GM21825 (cell line): ENCODE data around the gene RASSF1.
A peak's percentile ranks its signal among the peaks of the same experiment; 100 is the strongest.

Experiments used
- ATAC-seq: cut with Tn5 transposase; IDR thresholded peaks from one replicate; pipeline ENCODE4 v1.9.1; 2021; ENCODE audit warnings: mild to moderate bottlenecking, moderate library complexity; ENCODE audit not compliant: unreplicated experiment

The RASSF1 gene

DNA sequence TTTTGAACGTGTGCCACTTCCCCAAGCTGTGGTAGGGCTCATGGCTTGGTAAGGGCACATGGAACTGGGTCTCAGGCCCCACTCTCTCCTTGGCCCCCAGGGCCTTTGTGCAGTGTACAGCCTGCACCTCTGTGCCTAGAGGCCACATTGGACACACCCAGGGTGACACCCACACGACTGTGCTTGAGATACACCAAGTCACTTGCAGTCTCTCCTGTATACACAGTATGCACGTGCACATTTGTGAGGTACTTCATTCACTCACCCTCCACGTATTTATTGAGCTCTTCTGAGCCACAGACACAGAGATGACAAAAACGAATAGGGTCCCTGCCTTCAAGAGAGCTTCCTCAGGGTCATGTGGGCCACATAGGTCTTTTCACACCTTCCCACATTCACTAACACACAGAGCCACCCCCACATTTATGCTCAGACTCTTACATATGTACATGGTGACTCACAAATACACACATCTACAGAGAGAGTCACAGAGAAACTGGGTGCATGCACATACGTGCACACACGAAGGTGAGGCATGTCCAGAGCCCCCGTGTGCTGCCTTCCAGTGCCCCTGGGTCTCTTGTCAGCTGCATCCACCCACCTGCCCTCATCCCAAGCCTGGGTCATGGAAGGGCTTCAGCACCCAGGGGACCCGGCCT is 28.5 kb upstream of the RASSF1 start:
- no peak for ATAC-seq

DNA sequence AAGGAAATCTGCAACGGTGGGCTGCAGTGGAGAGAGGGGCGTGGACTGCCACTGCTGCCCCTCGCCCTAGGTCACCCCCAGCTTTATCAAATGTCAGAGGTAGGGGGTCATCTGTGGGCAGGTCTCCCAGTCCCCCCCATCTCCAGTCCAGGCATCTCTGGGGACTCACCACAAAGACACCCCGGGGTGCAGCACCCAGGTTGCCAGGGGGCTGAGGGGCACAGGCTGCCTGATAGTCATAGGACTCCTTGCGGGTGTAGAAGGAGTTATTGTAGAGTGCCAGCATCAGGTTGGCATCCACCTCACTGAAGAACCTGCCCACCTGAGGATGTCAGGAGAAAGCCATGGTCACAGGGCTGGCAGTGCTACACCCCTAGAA is 25.2 kb upstream of the RASSF1 start:
- ATAC-seq: no peak

- peak; percentile 76 for ATAC-seq
Observed at GRCh38 chr3:50365080-50365841, 24.6 kb upstream of the RASSF1 start.

DNA sequence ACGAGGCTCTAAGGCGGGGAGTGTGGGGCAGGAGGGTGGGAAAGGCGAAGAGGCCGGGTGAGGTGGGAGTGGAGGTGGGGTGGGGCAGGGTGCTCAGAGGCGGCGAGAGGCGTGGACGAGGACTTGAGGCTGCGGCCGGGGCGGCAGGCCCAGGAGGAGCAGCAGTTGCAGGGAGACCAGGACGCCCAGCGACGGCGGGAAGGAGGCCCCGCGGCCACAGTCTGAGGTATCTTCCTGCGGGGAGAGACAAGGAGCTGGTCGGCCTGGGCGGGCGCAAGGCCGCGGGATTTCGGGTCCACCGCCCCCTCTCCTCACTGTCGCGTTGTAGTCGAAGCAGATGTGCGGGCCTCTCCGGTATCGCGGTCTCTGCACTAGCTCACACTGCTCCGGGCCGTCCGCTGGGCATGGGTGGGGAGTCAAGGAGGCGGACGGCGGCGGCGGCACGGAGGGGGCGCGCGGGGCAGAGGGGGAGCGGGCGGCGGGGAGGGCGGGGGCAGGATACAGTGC is 24.0 kb upstream of the RASSF1 start:
- ATAC-seq: peak; percentile 5

- ATAC-seq: no peak
Observed at GRCh38 chr3:50359760-50360110, 19.1 kb upstream of the RASSF1 start.

DNA sequence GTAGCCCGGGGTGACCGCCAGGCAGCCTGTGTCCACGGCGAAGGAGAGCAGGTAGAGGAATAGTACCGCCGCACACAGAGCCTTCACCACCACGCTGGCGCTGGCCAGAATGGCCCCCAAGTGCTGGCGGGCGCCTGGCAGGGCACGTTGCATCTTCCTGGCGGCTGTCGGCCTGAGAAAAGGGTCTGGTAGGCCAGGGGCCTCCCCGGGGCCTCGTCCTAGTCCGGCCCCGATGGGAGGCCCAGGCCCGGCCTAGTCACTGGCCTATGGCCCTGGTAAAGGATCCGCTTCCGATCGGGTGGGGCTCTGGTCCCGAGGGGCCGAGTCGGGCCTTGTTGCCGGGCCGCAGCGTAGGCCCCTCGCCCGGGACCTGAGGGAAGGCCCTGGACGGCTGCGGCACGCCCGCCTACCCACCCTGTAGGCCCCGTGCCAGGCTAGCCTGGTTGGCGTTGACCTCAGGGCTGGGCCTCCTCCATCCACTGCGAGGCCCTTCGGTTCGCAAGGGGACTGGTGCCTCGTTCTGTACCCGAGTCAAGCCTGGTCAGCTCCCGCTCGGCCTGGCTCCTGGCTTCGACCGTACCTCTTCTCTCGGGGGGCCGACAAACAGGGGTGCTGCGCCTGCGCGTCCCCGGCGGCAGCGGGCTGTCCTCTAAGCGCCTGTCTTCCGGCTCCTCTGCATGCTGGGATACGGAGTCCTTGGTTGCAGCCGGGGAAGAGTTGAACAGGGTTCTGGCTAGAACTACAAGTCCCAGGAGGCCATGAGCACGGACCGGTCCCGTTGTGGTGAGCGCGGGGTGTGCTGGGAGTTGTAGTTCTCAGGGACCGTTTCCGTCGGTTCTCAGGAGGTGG is 18.5 kb upstream of the RASSF1 start, which contains the start of gene TMEM115:
TMEM115 (minus strand) TSS at position 611 of the 849 bp plus-strand sequence; CDS start at position 153, 458 bp downstream.
- peak; percentile 94 for ATAC-seq

DNA sequence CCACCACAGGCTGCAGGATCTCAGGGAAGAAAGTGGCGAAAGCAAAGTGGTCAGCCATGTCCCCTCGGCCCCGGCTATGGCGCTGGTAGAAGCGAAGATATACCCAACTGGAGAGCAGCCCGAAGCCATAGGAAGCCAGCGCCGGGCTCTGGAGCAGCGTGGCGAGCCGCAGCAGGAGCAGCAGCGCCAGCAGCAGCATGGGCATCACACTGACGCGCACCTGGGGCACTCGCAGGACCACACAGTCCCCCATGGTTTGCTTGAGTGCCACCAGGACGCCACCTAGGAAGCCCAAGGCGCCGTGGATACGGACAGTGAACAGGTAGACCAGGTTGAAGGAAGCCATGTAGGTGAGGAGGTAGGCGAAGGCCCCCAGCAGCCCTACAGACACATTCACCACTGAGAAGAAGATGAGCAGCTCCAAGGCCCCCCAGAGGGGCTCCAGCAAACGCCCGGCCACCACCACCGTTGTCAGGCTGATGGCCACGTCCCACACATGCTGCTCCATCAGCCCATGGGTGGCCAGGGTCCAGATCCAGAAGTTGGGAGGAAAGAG is 17.8 kb upstream of the RASSF1 start:
- ATAC-seq: no peak

GRCh38 chr3:50357481-50357880 is 16.8 kb upstream of the RASSF1 start:
- no peak for ATAC-seq

DNA sequence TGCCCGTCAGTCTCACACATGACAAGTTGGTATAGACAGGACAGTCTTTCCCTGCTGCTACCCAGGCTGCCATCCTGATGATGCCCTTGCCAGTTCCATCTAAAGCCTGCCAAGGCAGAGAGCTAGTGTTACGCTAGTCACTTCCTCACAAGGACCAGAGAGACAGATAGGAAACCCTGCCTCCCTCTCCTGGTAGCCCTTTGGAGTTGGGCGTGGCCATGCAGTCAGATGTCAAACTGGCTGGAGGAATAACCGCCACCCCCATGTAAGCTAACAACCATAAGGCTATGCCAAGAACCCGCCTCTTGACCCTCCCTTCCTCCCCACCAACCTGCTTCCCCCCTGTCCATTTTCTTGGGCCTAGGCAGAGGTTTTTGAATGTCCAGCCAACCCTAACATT is 15.9 kb upstream of the RASSF1 start:
- ATAC-seq: no peak

- ATAC-seq: no peak
Observed at GRCh38 chr3:50355829-50356552, 15.4 kb upstream of the RASSF1 start.

DNA sequence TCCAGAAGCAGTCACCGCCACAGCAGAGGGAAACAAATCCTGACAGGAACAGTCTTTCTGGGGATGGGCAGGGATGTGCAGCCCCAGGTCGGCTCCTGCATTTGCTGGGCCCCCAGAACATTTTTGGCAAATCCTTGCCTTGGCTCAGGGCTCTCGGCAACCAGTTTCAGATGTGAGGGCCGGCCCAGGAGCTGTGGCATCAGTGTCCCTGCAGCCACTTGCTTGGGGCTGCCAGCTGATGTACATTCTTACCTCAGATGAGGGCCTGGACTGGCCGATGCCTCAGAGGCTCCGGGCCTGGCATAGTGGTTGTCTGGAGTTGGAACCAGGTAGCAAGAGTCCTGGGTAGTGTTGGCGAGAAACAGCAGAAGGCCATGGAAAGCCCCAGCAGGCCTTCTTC is 14.2 kb upstream of the RASSF1 start:
- no peak for ATAC-seq

- ATAC-seq: no peak
Observed at GRCh38 chr3:50354186-50354764, 13.6 kb upstream of the RASSF1 start.

DNA sequence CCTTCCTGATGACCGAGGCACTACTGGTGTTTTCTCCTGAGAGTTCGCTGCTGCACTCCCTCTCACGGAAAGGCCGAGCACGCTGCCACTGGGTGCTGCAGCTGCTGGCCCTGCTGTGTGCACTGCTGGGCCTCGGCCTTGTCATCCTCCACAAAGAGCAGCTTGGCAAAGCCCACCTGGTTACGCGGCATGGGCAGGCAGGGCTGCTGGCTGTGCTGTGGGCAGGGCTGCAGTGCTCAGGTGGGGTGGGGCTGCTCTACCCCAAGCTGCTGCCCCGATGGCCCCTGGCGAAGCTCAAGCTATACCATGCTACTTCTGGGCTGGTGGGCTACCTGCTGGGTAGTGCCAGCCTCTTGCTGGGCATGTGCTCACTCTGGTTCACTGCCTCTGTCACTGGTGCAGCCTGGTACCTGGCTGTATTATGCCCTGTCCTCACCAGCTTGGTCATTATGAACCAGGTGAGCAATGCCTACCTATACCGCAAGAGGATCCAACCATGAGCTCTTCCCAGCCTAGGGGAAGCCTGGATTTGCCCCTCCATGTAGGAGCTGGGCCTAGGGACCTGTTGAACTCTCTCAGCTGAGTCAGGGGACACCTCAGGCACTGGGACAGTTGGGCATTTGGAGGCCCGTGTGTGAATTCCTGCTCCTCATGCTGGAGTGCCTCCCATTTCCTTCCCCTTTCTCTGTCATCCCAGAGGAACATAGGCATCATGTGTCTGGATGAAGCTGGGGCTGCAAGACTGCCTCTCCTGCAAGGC is 12.8 kb upstream of the RASSF1 start:
- no peak for ATAC-seq

- no peak for ATAC-seq
Observed at GRCh38 chr3:50352781-50353180, 12.1 kb upstream of the RASSF1 start.

GRCh38 chr3:50351323-50351697 is 10.7 kb upstream of the RASSF1 start:
- no peak for ATAC-seq

DNA sequence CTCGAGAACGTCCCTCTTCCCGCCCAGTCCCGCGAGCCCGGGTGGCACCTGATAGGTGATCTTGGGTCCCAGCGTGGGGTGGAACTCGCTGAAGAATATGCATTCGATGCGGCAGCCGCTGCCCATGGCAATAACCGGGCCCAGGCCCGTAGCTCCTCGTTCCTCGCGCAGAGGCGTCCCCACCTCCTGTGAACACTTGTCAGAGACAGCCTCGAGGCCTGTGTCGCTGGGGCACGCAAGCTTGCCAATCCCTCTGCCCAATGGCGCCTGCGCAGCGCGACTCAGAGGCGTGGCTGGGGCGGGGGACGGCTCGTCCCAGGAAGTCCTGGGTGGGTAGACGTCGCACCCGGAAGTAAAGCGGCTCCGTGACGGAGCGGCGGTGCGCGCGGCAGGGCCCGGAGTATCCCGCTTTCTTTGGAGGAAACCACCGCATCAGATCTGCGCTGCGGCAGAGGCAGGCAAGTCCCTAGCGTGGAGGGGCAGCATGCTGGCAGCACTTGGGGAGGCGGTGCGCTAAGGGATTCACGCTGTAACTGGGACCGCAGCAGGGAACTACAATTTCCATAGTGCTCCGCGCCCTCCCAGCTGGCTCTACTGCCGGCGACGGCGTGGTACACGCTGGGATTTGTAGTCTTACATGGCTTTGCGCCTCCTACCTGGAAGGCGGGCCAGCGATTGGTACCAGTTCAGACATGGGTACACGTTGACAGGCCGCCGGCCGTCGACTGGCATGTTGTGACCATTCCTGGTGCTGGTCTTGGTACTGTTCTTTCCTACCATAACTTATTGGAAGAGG is 10.1 kb upstream of the RASSF1 start, which contains the start of the genes CYB561D2 and NPRL2:
CYB561D2 (plus strand) TSS at position 336 of the 796 bp plus-strand sequence. CDS start 572 bp downstream, outside the sequence.
NPRL2 (minus strand) TSS at position 249 of the 796 bp plus-strand sequence; CDS start at position 126, 123 bp downstream.
- ATAC-seq: peak; percentile 78

DNA sequence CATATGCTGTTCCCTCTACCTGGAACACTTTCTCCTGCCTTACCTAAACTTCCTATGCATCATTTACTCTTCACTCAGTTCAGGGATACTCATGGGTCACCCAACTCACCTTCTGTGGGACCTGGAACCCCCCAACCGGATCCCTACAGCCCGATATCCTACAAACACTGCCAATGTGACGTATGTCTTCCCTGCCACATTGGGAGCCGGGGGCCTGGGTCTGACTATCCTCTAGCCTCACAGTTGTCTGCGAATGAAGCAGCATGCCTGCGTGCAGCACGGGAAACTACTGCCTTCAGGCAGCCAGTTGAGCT is 9.5 kb upstream of the RASSF1 start:
- ATAC-seq: no peak

GRCh38 chr3:50347187-50347813 is 6.7 kb upstream of the RASSF1 start:
- no peak for ATAC-seq
